ENCODE measurements around the gene ZNF319.

ZNF319 gene

DNA sequence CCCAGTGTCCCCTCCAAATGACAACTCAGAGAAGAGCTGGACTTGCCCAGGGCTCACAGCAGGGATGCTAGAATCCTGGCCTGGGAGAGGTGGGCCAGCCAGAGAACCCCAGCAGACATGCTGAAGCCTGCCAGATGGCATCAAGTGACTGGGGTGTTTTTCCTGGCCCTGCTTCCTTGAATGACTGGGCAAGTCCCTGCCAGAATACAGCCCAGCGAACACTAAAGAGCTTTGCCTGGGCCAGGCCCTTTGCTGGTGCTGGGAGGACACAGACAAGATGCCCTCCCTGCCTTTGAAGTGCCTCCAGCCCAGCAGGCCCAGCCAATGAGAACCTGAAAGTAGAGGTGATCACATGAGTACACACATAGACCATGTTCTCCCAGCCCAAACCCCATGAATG, 11.5 kb downstream of the ZNF319 start:
- peak; percentile 36 for DNase-seq (ENCODE audit: low spot score)
- H3K27ac ChIP-seq, result peak overlapping the region; percentile 81
- TF ChIP-seq, protein P1, sequence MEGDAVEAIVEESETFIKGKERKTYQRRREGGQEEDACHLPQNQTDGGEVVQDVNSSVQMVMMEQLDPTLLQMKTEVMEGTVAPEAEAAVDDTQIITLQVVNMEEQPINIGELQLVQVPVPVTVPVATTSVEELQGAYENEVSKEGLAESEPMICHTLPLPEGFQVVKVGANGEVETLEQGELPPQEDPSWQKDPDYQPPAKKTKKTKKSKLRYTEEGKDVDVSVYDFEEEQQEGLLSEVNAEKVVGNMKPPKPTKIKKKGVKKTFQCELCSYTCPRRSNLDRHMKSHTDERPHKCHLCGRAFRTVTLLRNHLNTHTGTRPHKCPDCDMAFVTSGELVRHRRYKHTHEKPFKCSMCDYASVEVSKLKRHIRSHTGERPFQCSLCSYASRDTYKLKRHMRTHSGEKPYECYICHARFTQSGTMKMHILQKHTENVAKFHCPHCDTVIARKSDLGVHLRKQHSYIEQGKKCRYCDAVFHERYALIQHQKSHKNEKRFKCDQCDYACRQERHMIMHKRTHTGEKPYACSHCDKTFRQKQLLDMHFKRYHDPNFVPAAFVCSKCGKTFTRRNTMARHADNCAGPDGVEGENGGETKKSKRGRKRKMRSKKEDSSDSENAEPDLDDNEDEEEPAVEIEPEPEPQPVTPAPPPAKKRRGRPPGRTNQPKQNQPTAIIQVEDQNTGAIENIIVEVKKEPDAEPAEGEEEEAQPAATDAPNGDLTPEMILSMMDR (conservative IDR thresholded peaks at IDR 0.05; ENCODE audit: low read depth), result no peak
- ChIA-PET POLR2A (ENCODE audit: low non-redundant PET) (no interaction called here), CTCF (interaction anchor here (0.6 kb wide), 3 partner anchors 13 to 836 kb away, joined by 3 read pairs; no protein-coding TSS in a partner anchor)

- TF ChIP-seq, protein P1 (conservative IDR thresholded peaks at IDR 0.05; ENCODE audit: low read depth), result no peak
- H3K27ac ChIP-seq, result peak overlapping the region; percentile 81
- DNase-seq (ENCODE audit: low spot score), result no peak
- ChIA-PET POLR2A (ENCODE audit: low non-redundant PET) (no interaction called here), CTCF (no interaction called here)
Measured at GRCh38 chr16:57987441-57988177, 12.9 kb downstream of the ZNF319 start.

- CTCF ChIA-PET, result no interaction called here
- no peak for DNase-seq (ENCODE audit: low spot score)
- POLR2A ChIA-PET (ENCODE audit: low non-redundant PET), result no interaction called here
- H3K27ac ChIP-seq, result peak overlapping the region; percentile 59; the same call in 1 of the 2 replicates
- TF ChIP-seq, protein P1 (conservative IDR thresholded peaks at IDR 0.05; ENCODE audit: low read depth), result no peak
Measured at GRCh38 chr16:57986196-57986595, 14.3 kb downstream of the ZNF319 start.

DNA sequence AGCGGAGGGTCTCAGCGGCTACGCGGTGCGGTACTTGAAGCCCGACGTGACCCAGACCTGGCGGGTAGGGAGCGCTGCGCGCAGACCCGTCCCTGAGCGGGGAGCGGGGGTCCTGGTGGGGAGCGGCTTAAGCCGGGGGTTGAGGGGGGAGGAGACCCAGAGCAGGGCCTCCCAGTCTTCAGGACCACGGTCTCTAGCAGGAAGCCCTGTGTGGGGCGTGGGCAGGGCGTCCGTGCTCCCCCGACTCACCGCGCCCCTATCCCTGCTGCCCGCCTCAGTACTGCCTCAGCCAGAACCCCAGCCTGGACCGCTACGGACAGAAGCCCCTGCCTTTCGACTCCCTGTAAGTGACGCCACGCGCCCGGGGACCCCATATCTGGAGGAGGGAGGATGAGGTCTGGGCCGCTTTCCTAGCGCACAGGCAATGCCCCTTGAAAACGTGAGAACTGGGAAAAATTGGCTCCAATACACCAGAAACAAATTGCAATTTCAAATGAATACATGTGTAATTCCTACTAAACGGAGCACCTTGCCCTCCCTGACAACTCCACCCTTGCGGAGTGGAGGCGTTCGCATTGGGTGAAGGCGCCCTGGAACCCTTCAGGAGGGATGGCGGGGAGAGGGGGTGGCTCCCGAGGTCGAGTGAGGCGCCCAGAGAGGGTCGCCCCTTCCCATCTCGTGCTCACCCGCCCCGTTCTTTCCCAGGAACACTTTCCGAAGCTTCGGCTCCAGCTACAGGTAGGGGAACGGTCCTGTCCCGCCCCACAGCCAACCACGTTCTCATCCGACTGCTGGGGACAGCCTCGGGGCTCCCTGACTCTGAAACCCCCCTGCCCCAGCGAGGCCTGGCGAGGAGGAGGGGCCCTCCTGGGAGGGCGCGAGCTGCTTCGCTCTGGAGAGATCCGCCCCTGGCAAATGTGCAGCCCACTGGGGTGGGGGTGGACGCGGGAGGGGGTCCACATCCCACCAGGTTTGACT, 15.0 kb downstream of the ZNF319 start:
- DNase-seq (ENCODE audit: low spot score), result no peak
- POLR2A ChIA-PET (ENCODE audit: low non-redundant PET), result no interaction called here
- H3K27ac ChIP-seq, result peak overlapping the region; percentile 59
- CTCF ChIA-PET, result no interaction called here
- TF ChIP-seq, protein P1 (conservative IDR thresholded peaks at IDR 0.05; ENCODE audit: low read depth), result no peak

- CTCF ChIA-PET, result interaction anchor here (0.8 kb wide), 1 partner anchor 15 kb away, joined by 3 read pairs; no protein-coding TSS in a partner anchor
- peak overlapping the region; percentile 59 for H3K27ac ChIP-seq
- TF ChIP-seq, protein P1 (conservative IDR thresholded peaks at IDR 0.05; ENCODE audit: low read depth), result no peak
- peak; percentile 82 for DNase-seq (ENCODE audit: low spot score)
- POLR2A ChIA-PET (ENCODE audit: low non-redundant PET), result no interaction called here
Measured at GRCh38 chr16:57984443-57985203, 15.8 kb downstream of the ZNF319 start.

DNA sequence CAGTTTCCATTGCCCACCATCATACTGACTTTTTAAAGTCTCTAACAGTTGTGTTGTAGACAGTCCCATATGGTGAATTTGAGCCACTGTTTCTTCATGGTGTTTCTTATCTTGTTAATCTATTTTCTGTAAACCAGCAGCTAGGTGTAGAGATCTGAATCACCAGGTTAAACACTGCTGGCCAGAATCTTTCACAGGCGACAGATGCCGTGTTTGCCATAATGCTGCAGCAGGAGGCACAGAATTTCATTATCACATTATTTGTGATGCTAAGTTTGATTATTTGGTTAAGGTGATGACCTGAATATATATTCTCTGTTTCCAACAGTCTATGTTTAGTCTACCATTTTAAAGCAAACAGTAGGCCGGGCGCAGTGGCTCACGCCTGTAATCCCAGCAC, 18.1 kb downstream of the ZNF319 start:
- ChIA-PET CTCF (no interaction called here), POLR2A (ENCODE audit: low non-redundant PET) (no interaction called here)
- TF ChIP-seq, protein P1 (conservative IDR thresholded peaks at IDR 0.05; ENCODE audit: low read depth), result no peak
- no peak for DNase-seq (ENCODE audit: low spot score)
- H3K27ac ChIP-seq, result no peak overlapping the region
